Upper lobe of right lung (tissue), 1 donor: ENCODE results near the gene R3HDM1. TPM values are rescaled to one million over a fixed set of nuclear protein-coding genes. Genes with fewer than 3 reads are reported as not detected.

Source experiments
- ATAC-seq: fragments of 200-7000 bp; cut with Tn5 transposase; one replicate; pipeline ENCODE4 v1.9.1; 2020; ENCODE audit warnings: mild to moderate bottlenecking, moderate library complexity
- DNase-seq: peaks from one replicate; pipeline ENCODE4 v3.0.0-alpha.2; 2020
- H3K27ac ChIP-seq: fragments of 200-600 bp; one replicate; pipeline ENCODE4 v1.8.0; 2022
- H3K27me3 ChIP-seq: fragments of 200-600 bp; one replicate; pipeline ENCODE4 v1.8.0; 2022; ENCODE audit warnings: mild to moderate bottlenecking
- H3K36me3 ChIP-seq: fragments of 200-600 bp; one replicate; pipeline ENCODE4 v1.8.0; 2022
- H3K4me1 ChIP-seq: fragments of 200-600 bp; one replicate; pipeline ENCODE4 v1.8.0; 2022
- H3K4me3 ChIP-seq: fragments of 200-600 bp; one replicate; pipeline ENCODE4 v1.8.0; 2022; ENCODE audit warnings: mild to moderate bottlenecking
- H3K9me3 ChIP-seq: fragments of 200-600 bp; one replicate; pipeline ENCODE4 v1.8.0; 2022
- CTCF ChIP-seq: fragments of 200-600 bp; IDR thresholded peaks from one replicate; pipeline ENCODE4 v1.8.0; 2022; ENCODE audit warnings: antibody characterized with exemption
- intact Hi-C: fragments of 100-400 bp; cut with DNase I; formaldehyde crosslinking; loops from one replicate; pipeline ENCODE4 v1.11.0; 2022
- total RNA-seq: library from RNA; stranded (reverse); fragmentation: NEBNext Ultra II Directional; extraction: Animal tissue kit (Norgen Biotek cat#: 25700); gene quantifications from one replicate; pipeline ENCODE4 v1.2.1, GENCODE V29; 2021
- donor health status: DM: no; HTN: yes; CAD: no; lungs with severe emphysema.

Gene R3HDM1
- total RNA-seq, 1 donor from 2014 or later, result 17.0 TPM

- Histone ChIP-seq H3K36me3 (peaks cover 11% of the 10 kb centered on the region), H3K27ac (no peak overlapping the region), H3K9me3 (no peaks in the 10 kb centered on the region), H3K4me1 (no peaks in the 10 kb centered on the region), H3K27me3 (no peaks in the 10 kb centered on the region), H3K4me3 (no peak overlapping the region)
- TF ChIP-seq CTCF, result no peak
- no peak for ATAC-seq
- intact Hi-C loops, result no loop called here
- no peak for DNase-seq
Measured at GRCh38 chr2:135573620-135574019, 42.3 kb downstream of the R3HDM1 start.

GRCh38 chr2:135581282-135581681, 50.0 kb downstream of the R3HDM1 start:
- Histone ChIP-seq H3K36me3 (no peaks in the 10 kb centered on the region), H3K9me3 (no peaks in the 10 kb centered on the region), H3K4me3 (no peak overlapping the region), H3K27ac (no peak overlapping the region), H3K27me3 (no peaks in the 10 kb centered on the region), H3K4me1 (no peaks in the 10 kb centered on the region)
- intact Hi-C loops, result no loop called here
- ATAC-seq (no peak), DNase-seq (no peak)
- no peak for TF ChIP-seq CTCF

- no peak for DNase-seq
- Histone ChIP-seq H3K4me3 (no peak overlapping the region), H3K27ac (no peak overlapping the region), H3K27me3 (no peaks in the 10 kb centered on the region), H3K36me3 (no peaks in the 10 kb centered on the region), H3K9me3 (no peaks in the 10 kb centered on the region), H3K4me1 (no peaks in the 10 kb centered on the region)
- intact Hi-C loops, result no loop called here
- ATAC-seq, result no peak
- TF ChIP-seq CTCF, result no peak
Measured at GRCh38 chr2:135582383-135582782, 51.1 kb downstream of the R3HDM1 start.

- H3K4me3 ChIP-seq, result no peak overlapping the region
- no peak for TF ChIP-seq CTCF
- intact Hi-C loops, result no loop called here
- no peaks in the 10 kb centered on the region for H3K27me3 ChIP-seq
- ATAC-seq (no peak), DNase-seq (no peak)
- no peak overlapping the region for H3K27ac ChIP-seq
- H3K4me1 ChIP-seq, result no peaks in the 10 kb centered on the region
- H3K36me3 ChIP-seq, result no peaks in the 10 kb centered on the region
- H3K9me3 ChIP-seq, result no peaks in the 10 kb centered on the region
Measured at GRCh38 chr2:135585586-135585985, 54.3 kb downstream of the R3HDM1 start.

- ATAC-seq, result no peak
- Histone ChIP-seq H3K36me3 (no peaks in the 10 kb centered on the region), H3K9me3 (no peaks in the 10 kb centered on the region), H3K27ac (no peak overlapping the region), H3K4me3 (no peak overlapping the region), H3K4me1 (no peaks in the 10 kb centered on the region), H3K27me3 (no peaks in the 10 kb centered on the region)
- intact Hi-C loops, result no loop called here
- DNase-seq, result no peak
- TF ChIP-seq CTCF, result no peak
Measured at GRCh38 chr2:135586148-135586547, 54.9 kb downstream of the R3HDM1 start.

GRCh38 chr2:135587958-135588357, 56.7 kb downstream of the R3HDM1 start:
- no peak overlapping the region for H3K27ac ChIP-seq
- DNase-seq (no peak), ATAC-seq (no peak)
- intact Hi-C loops, result no loop called here
- H3K4me3 ChIP-seq, result no peak overlapping the region
- H3K9me3 ChIP-seq, result no peaks in the 10 kb centered on the region
- H3K27me3 ChIP-seq, result no peaks in the 10 kb centered on the region
- H3K36me3 ChIP-seq, result no peaks in the 10 kb centered on the region
- no peaks in the 10 kb centered on the region for H3K4me1 ChIP-seq
- TF ChIP-seq CTCF, result no peak
